ENCODE measurements around the gene EPHX1.

Gene EPHX1

DNA sequence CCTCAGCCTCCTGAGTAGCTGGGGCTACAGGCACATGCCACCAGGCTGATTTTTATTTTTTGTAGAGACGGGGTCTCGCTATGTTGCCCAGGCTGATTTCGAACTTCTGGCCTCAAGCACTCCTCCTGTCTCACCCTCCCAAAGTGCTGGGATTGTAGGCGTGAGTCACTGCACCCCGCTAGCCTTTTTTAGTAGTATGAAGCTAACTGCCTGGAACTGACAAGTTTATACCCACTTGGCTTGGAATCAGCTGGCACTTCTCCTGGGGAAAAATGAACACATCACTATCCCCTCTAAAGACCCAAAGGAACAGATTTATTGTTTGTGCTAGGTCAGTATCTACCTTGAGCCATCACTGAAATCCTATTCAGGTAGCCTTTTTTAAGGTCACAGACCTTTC lies 53.2 kb downstream of the EPHX1 start:
- TF ChIP-seq NFIC (IDR thresholded peaks at IDR 0.05) (peak; percentile 56; the same call in 1 of the 2 replicates), USF1 (IDR thresholded peaks at IDR 0.05) (no peak)

- TF ChIP-seq TCF12 (IDR thresholded peaks at IDR 0.05; ENCODE audit: low read depth) (no peak), NFIC (IDR thresholded peaks at IDR 0.05) (no peak), CREB1 (IDR thresholded peaks at IDR 0.05; ENCODE audit: low read depth) (no peak), EP300 (IDR thresholded peaks at IDR 0.05; ENCODE audit: borderline replicate concordance) (no peak), USF1 (IDR thresholded peaks at IDR 0.05) (no peak), YY1 (IDR thresholded peaks at IDR 0.05; ENCODE audit: low read depth) (no peak), EGR1 (IDR thresholded peaks at IDR 0.05) (no peak), RAD21 (IDR thresholded peaks at IDR 0.05; ENCODE audit: low read depth) (no peak), ZBTB7A (IDR thresholded peaks at IDR 0.05; ENCODE audit: low read depth) (no peak), CEBPB (IDR thresholded peaks at IDR 0.05) (no peak), TAF1 (IDR thresholded peaks at IDR 0.05; ENCODE audit: low read depth) (no peak)
- TF ChIP-seq, protein P1, sequence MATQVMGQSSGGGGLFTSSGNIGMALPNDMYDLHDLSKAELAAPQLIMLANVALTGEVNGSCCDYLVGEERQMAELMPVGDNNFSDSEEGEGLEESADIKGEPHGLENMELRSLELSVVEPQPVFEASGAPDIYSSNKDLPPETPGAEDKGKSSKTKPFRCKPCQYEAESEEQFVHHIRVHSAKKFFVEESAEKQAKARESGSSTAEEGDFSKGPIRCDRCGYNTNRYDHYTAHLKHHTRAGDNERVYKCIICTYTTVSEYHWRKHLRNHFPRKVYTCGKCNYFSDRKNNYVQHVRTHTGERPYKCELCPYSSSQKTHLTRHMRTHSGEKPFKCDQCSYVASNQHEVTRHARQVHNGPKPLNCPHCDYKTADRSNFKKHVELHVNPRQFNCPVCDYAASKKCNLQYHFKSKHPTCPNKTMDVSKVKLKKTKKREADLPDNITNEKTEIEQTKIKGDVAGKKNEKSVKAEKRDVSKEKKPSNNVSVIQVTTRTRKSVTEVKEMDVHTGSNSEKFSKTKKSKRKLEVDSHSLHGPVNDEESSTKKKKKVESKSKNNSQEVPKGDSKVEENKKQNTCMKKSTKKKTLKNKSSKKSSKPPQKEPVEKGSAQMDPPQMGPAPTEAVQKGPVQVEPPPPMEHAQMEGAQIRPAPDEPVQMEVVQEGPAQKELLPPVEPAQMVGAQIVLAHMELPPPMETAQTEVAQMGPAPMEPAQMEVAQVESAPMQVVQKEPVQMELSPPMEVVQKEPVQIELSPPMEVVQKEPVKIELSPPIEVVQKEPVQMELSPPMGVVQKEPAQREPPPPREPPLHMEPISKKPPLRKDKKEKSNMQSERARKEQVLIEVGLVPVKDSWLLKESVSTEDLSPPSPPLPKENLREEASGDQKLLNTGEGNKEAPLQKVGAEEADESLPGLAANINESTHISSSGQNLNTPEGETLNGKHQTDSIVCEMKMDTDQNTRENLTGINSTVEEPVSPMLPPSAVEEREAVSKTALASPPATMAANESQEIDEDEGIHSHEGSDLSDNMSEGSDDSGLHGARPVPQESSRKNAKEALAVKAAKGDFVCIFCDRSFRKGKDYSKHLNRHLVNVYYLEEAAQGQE (IDR thresholded peaks at IDR 0.05; ENCODE audit: low read depth) = no peak
- TF ChIP-seq, protein P2, sequence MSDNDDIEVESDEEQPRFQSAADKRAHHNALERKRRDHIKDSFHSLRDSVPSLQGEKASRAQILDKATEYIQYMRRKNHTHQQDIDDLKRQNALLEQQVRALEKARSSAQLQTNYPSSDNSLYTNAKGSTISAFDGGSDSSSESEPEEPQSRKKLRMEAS (IDR thresholded peaks at IDR 0.05) = no peak
Observed at GRCh38 chr1:225865514-225865913, 55.6 kb downstream of the EPHX1 start.

- TF ChIP-seq TEAD4 (IDR thresholded peaks at IDR 0.05) (no peak), CEBPB (IDR thresholded peaks at IDR 0.05) (no peak), USF1 (IDR thresholded peaks at IDR 0.05) (no peak), TAF1 (IDR thresholded peaks at IDR 0.05; ENCODE audit: low read depth) (no peak), ZBTB7A (IDR thresholded peaks at IDR 0.05; ENCODE audit: low read depth) (no peak), YY1 (IDR thresholded peaks at IDR 0.05; ENCODE audit: low read depth) (no peak), EGR1 (IDR thresholded peaks at IDR 0.05) (no peak), FOXM1 (IDR thresholded peaks at IDR 0.05; ENCODE audit: borderline replicate concordance, low read depth) (no peak), TCF12 (IDR thresholded peaks at IDR 0.05; ENCODE audit: low read depth) (no peak)
- TF ChIP-seq, protein P1 (IDR thresholded peaks at IDR 0.05; ENCODE audit: low read depth) = no peak
- TF ChIP-seq, protein P2 (IDR thresholded peaks at IDR 0.05) = no peak
Observed at GRCh38 chr1:225866061-225866837, 56.3 kb downstream of the EPHX1 start.

GRCh38 chr1:225866981-225867380 lies 57.1 kb downstream of the EPHX1 start:
- TF ChIP-seq USF1 (IDR thresholded peaks at IDR 0.05) = no peak
- TF ChIP-seq ZBTB7A (IDR thresholded peaks at IDR 0.05; ENCODE audit: low read depth) = no peak
- TF ChIP-seq CEBPB (IDR thresholded peaks at IDR 0.05) = no peak
- no peak for TF ChIP-seq EP300 (IDR thresholded peaks at IDR 0.05; ENCODE audit: borderline replicate concordance)
- TF ChIP-seq TCF12 (IDR thresholded peaks at IDR 0.05; ENCODE audit: low read depth) = no peak
- TF ChIP-seq NFIC (IDR thresholded peaks at IDR 0.05) = no peak
- TF ChIP-seq, protein P1 (IDR thresholded peaks at IDR 0.05; ENCODE audit: low read depth) = no peak
- TF ChIP-seq, protein P2 (IDR thresholded peaks at IDR 0.05) = no peak
- TF ChIP-seq FOXM1 (IDR thresholded peaks at IDR 0.05; ENCODE audit: borderline replicate concordance, low read depth) = no peak
- no peak for TF ChIP-seq CREB1 (IDR thresholded peaks at IDR 0.05; ENCODE audit: low read depth)
- TF ChIP-seq RAD21 (IDR thresholded peaks at IDR 0.05; ENCODE audit: low read depth) = no peak
- no peak for TF ChIP-seq YY1 (IDR thresholded peaks at IDR 0.05; ENCODE audit: low read depth)
- TF ChIP-seq TAF1 (IDR thresholded peaks at IDR 0.05; ENCODE audit: low read depth) = no peak
- no peak for TF ChIP-seq TEAD4 (IDR thresholded peaks at IDR 0.05)
- TF ChIP-seq EGR1 (IDR thresholded peaks at IDR 0.05) = no peak
